ENCODE results near the gene VDAC1. TPM values are rescaled to one million over a fixed set of nuclear protein-coding genes. Genes with fewer than 3 reads are reported as not detected.

The VDAC1 gene
- total and polyA plus RNA-seq, 10 of the 15 experiments (the other 5 are each of a cell fraction or from before 2014, with no cell fraction given): 245 to 488 (median 349) TPM

- ATAC-seq: no peak
- H3K36me3 ChIP-seq (ENCODE audit: control insufficient read depth in 2 of 2, insufficient read depth in 2 of 2, low read length in 1 of 2): no peaks in the 10 kb centered on the region
- no peaks in the 10 kb centered on the region for H4K20me1 ChIP-seq (ENCODE audit: control insufficient read depth, insufficient read depth)
- no peak overlapping the region for H2AFZ ChIP-seq (ENCODE audit: control insufficient read depth, low read depth, low read length)
- no peak for DNase-seq (ENCODE audit: low read depth, low spot score)
- ChIA-PET SMC1A (ENCODE audit: uncharacterized antibody, unreplicated experiment) (interaction anchor here (0.7 to 2.9 kb wide), 6 partner anchors 11 to 218 kb away, joined by 3 to 16 read pairs (median 4); no protein-coding TSS in a partner anchor), POLR2A (interaction anchor here (0.6 to 0.7 kb wide), 4 partner anchors 18 to 54 kb away, joined by 3 to 5 read pairs (median 4); no protein-coding TSS in a partner anchor), CTCF (interaction anchor here (1.0 to 3.8 kb wide), 13 partner anchors 8 to 264 kb away, joined by 3 to 43 read pairs (median 5); no protein-coding TSS in a partner anchor), RAD21 (ENCODE audit: unreplicated experiment) (interaction anchor here (1.2 to 2.9 kb wide), 3 partner anchors 8 to 113 kb away, joined by 3 to 16 read pairs (median 13); no protein-coding TSS in a partner anchor)
- H3K4me2 ChIP-seq (ENCODE audit: control insufficient read depth, insufficient read depth): no peak overlapping the region
- no peak overlapping the region for H3K9ac ChIP-seq (ENCODE audit: control insufficient read depth, insufficient read depth, low read length)
- H3K4me1 ChIP-seq (ENCODE audit: control insufficient read depth, insufficient read depth, low read length): peaks cover 17% of the 10 kb centered on the region
- no peak for FAIRE-seq
- H3K27ac ChIP-seq (ENCODE audit: control insufficient read depth, insufficient read depth): no peak overlapping the region
- no peaks in the 10 kb centered on the region for H3K79me2 ChIP-seq (ENCODE audit: control insufficient read depth, insufficient read depth, low read length)
- no peaks in the 10 kb centered on the region; a peak in 2 of 4 replicates for H3K27me3 ChIP-seq (replicated peaks in 1 of 2; ENCODE audit: control insufficient read depth in 2 of 2, insufficient read depth in 2 of 2, low read length in 1 of 2)
- H3K4me3 ChIP-seq: no peak overlapping the region
- TF ChIP-seq CEBPB (IDR thresholded peaks at IDR 0.05; ENCODE audit: borderline replicate concordance in 1 of 2, low read depth in 2 of 2, low read length in 2 of 2) (no peak), STAT3 (IDR thresholded peaks at IDR 0.05; ENCODE audit: low read depth, low read length) (no peak), NFYB (IDR thresholded peaks at IDR 0.05; ENCODE audit: insufficient read depth, low read depth, low read length) (no peak), CHD4 (IDR thresholded peaks at IDR 0.05) (no peak), ZNF384 (IDR thresholded peaks at IDR 0.05; ENCODE audit: borderline replicate concordance, low read depth, low read length) (no peak), NFIC (IDR thresholded peaks at IDR 0.05; ENCODE audit: low read depth, low read length) (no peak), RUNX3 (IDR thresholded peaks at IDR 0.05; ENCODE audit: low read length) (no peak), ZNF592 (IDR thresholded peaks at IDR 0.05) (no peak), MYB (IDR thresholded peaks at IDR 0.05; ENCODE audit: borderline replicate concordance, low read depth, low read length) (no peak), ZZZ3 (IDR thresholded peaks at IDR 0.05; ENCODE audit: control insufficient read depth, insufficient read length, low read depth) (no peak), MEF2B (IDR thresholded peaks at IDR 0.05; ENCODE audit: partially characterized antibody, poor library complexity, severe bottlenecking) (no peak), ZNF274 (IDR thresholded peaks at IDR 0.05; ENCODE audit: insufficient read depth, insufficient read length) (no peak)
- WGBS (ENCODE audit: insufficient coverage, insufficient replicate concordance, low lambda C conversion rate, missing lambda C conversion rate): 70% methylated on average over 5 of the region's 5 CpGs
- intact Hi-C loops (cut with micrococcal nuclease; ENCODE audit: unreplicated experiment): no loop called here
- H3K9me3 ChIP-seq (replicated peaks; ENCODE audit: control insufficient read depth, insufficient read depth, low read length): no peaks in the 10 kb centered on the region
- BruUV-seq (replicated peaks): no TSS peak
- in situ Hi-C loops (cut with MboI): loop anchor here (5.0 kb wide), 1 partner anchor 260 kb away; no protein-coding TSS in a partner anchor
These were observed 22.5 kb upstream of the VDAC1 start for GRCh38 chr5:134027288-134027615.
